G401.6 (cell line): ENCODE results near the gene ABAT.
"Not testable (repeated sequence)": the region's sequence is repeated elsewhere in the genome, so short reads cannot be mapped to it uniquely, and the experiment has no call there.

Experiments
- FAIRE-seq: peaks from 2 replicates; lab custom pipeline; 2012; peaks lifted over from hg19 to GRCh38; lab: Jason Lieb, UNC

Gene ABAT

DNA sequence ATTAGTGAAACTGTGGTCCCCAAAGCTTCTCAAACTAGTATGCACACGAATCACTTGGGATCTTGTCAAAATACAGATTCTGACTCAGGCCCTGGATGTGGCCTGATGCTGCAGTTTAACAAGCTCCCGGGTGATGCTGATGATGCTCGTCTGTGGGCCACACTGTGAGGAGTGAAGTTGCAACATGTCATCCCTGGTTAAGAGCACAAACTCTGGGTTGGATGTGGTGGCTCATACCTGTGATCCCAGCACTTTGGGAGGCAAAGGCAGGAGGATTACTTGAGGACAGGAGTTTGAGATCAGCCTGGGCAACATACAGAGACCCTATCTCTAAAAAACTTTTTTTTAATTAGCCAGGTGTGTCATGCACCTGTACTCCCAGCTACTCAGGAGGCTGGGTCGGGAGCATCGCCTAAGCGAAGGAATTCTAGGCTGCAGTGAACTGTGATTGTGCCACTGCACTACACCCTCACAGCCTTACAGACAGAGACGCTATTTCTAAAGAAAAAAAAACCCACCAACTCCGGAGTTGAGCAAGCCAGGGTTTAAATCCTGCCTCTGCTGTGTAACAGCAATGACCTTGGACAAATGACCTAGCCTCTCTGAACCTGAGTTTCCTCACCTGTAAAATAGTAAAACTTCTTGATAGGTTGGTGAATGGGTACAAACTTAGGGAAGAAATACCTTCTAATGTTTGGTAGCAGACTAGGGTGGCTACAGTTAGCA is 24.4 kb upstream of the ABAT start:
- FAIRE-seq = no peak

GRCh38 chr16:8651958-8652357 is 22.5 kb upstream of the ABAT start:
- not testable (repeated sequence) for FAIRE-seq

DNA sequence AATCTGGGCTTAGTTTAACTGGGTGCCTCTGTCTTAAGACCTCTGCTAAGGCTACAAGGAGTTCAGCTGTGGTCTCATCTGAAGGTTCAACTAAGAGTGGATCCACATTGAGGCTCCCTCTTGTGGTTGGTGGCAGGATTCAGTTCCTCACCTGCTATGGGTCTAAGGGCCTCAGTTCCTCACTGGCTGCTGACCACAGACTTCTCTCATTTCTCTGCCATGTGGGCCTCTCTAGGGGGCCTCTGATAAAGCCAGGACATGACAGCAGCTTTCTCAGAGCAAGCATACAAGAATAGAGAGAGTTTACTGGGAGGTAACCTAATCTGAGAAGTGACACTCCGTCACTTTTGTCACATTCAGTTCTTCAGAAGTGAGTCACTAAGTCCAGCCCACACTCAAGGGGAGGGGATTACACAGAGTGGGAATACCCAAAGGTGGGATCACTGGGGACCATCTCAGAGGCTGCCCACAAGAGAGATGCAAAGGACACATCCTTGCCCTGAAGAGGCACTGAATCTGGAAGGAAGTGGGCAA is 19.2 kb upstream of the ABAT start:
- no peak for FAIRE-seq

DNA sequence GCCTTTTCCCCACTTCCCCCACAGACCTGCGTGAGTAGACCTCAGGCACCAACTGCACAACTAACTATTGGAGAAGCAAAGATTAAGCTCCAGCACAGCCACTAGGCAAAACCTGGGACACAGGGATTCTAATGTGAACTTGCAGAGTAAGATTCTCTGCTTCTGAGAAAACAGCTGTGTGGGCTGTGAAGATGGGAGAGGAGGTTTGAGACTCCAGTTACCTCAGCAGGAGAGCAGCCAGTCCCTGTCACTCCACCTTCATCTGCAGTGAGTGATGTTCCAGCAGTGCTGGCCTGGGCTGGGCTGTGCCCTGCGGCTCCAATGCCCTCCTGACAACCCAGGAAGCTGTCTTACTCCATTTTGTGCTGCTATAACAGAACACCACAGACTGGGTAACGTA is 18.0 kb upstream of the ABAT start:
- no peak for FAIRE-seq

GRCh38 chr16:8660841-8661301 is 13.5 kb upstream of the ABAT start:
- no peak for FAIRE-seq

GRCh38 chr16:8661703-8662102 is 12.7 kb upstream of the ABAT start:
- no peak for FAIRE-seq

DNA sequence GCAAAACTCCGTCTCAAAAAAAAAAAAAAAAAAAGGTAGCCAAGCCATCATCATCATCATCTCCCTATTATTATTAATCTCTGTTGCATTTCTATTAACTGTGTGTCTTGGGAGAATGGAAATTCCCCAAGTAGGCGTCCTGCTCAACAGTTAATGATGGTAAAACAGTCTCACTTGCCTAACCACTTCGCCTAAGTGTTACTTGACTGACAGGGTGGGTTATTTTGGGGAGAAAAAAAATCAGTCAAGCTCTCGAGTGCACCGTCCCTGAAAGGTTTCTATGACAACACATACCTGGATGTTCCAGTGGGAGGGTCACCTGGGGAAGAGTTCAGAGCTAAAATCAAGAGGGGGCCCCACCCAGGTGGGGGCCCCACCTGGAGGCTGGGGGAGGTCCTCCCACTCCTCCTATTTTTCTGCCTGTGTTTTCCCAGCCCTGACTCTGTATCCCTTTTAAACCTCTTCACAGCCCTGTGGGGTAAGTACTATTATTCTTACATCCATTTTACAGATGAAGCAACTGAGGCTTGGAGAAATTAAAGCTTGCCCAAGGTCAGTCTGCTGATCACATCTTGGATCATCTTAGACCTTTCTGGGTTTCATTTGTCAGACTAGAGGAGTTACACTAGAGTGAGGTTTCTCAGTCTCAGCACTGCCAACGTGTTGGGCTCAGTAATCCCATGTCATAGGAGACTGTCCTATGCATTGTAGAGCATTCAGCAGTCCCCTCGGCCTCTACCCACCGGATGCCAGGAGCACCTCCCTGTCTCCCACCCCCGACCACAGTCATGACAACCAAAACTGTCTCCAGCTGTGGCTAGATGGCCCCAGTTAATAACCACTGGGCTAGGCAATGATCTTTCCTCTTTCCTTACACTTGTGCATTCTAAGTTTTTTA is 11.0 kb upstream of the ABAT start:
- FAIRE-seq = no peak

DNA sequence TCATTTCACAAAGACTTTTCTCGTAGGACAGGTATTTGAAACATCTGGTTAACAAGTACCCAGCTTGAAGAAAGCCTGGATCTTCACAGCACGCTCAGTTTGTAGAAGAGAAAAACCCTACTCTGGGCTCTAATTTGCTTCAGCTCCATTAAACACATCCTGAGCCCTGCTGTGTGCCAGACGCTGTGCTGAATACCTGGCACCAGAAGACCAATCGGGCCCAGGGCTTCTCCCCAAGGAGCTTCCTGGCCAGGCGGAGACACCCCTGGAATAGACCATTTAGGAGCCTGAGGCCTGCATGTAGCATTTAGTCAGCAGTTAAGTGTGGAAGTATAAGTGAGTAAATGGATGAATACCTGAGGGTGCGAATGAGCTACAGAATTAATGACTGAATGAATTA is 8.9 kb upstream of the ABAT start:
- FAIRE-seq = no peak

GRCh38 chr16:8667492-8667891 is 6.9 kb upstream of the ABAT start:
- no peak for FAIRE-seq

DNA sequence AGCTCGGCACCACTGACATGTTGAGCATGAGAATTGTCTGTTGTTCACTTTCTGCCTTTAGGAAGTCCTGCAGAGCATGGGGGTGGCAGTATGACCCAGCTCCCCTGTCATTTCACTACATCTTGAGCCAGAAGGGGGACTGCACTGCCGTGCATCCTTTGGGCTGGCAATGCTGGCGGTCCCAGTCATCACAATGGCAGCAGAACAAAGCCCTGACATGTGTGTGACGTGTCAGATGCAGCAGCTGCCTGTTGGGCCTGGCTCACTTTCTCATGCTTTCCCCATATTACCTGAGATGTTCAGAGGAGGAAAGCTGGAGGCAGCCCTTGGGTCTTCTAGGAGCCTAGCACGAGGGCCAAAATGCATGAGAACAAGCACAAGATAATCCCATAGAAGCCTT is 6.3 kb upstream of the ABAT start:
- FAIRE-seq = no peak

- FAIRE-seq = no peak
These were observed 4.9 kb upstream of the ABAT start for GRCh38 chr16:8669481-8669880.

DNA sequence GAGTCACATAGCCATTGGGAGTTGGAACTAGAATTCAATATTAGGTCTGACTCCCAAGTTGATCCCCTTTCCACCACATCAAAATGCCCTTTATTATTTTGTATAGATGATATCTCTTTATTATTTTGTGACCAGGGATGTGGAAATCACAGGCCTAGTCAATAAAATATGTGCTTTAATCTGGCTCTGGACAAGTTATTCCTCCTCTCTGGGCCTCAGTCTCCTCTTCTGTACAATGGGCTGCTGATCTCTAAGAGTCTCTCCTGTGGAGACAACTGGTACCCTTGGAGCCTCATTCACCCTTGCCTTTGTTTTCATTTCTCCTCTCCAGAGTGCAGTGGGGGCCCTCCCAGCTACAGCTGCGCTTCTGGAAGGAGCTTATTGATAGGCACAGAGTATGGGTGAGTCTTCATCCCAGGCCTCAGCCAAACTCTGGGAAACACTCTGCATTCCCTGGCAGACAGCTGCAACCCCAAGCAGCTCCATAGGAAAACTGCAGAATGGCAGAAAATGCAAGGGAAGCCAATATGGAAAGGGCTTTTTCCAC is 4.3 kb upstream of the ABAT start:
- FAIRE-seq = no peak

GRCh38 chr16:8673611-8674412 is 605 bp upstream of the ABAT start:
- no peak for FAIRE-seq

GRCh38 chr16:8675183-8676159 is 1.1 kb downstream of the ABAT start:
- FAIRE-seq = no peak

- FAIRE-seq = no peak
These were observed 1.7 kb downstream of the ABAT start for GRCh38 chr16:8676160-8676547.

GRCh38 chr16:8676737-8677375 is 2.4 kb downstream of the ABAT start:
- no peak for FAIRE-seq

DNA sequence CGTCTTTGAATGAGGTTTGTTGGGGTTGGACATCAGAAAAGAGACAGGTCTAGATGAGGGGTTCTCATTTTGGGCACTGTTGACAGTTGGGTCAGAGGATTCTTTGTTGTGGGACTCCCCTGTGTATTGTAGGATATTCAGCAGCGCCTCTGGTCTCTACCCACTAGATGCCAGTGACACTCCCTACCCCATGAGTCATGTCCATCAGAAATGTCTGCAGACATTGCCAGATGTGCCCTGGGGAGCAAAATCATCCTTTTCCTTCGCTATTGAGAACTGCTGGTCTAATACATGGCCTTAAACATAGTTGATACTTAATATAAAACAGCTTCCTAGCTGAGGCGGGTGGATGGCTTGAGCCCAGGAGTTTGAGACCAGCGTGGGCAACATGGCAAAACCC is 3.1 kb downstream of the ABAT start:
- FAIRE-seq = no peak

DNA sequence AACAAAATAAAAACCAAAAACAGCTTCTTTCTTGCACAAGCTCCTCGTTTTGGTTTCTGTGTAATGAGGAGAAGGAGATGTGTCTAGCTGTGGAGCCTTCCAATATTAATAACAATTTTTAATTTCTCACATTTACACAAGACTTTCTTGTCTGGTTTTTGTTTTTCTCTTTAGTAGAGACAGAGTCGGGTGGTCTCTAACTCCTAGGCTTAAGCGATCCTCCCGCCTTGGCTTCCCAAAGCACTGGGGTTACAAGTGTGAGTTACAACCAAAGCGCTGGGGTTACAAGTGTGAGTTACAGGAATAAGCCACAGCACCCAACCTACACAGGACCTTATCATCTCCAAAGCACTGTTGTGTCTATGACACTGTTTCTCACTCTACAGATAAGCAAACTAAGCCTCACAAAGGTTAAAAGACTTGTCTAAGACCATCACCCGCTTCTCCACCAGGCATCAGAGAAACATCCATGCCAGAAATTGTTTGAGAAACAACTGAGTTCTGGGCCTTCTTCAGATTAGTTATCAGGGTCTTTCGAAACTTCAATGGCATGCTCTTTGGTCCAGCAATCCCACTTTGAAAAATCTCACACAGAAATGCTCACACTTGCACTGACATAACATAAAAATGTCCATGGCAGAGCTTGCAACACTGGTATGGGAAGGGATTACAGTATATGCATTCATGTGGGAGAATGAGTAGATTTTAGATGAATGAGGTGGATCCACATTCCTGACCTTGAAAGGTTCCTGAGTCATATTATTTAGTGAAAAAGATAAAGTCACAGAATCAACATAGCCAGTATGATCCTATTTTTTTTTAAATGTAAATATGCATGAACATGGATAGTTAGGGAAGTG is 3.9 kb downstream of the ABAT start:
- FAIRE-seq = no peak

DNA sequence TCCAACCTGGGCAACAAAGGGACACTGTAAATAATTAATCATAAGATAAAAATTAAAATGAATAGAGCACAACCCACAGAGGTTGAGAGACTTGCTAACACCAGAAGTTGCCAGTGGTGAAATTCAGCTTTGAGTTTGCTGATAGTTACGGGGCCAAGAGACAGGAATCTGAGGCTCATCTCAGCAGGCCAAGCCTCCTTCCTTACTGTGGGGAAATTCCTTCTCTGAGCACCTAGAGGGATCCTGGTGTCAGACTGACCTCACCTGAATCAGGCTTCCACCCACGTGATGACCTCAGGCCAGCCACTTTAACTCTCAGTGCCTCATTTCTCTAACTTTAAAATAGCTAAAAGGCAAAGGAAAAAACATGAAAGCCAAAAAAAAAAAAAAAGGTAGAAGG is 4.7 kb downstream of the ABAT start:
- no peak for FAIRE-seq
